K562 (cell line): Measurements from ENCODE around the gene WNT2. TPM values are rescaled to one million over a fixed set of nuclear protein-coding genes. Genes with fewer than 3 reads are reported as not detected.

Source experiments
- ATAC-seq: fragments of 200-7000 bp; cut with Tn5 transposase; 3 replicates; pipeline ENCODE4 v1.9.1; 2020; ENCODE audit warnings: moderate library complexity
- BruUV-seq: library from RNA; stranded (reverse); fragments of 400-500 nt; replicated peaks from 2 replicates; lab custom pipeline; 2021; lab: Mats Ljungman, UMichigan
- CTCF ChIA-PET: fragments of 300-600 bp; formaldehyde crosslinking; extraction: SDS; loops from one replicate; lab custom pipeline; 2021; ENCODE audit warnings: low intra/inter-chr PET ratio; lab: Yijun Ruan, JAX
- POLR2A ChIA-PET: fragments of 300-600, 350-650 bp; sonication (Branson Sonifier 250); formaldehyde crosslinking; extraction: SDS; loops from one replicate; lab custom pipeline; 2021; ENCODE audit warnings: antibody characterized with exemption, inconsistent platforms; lab: Yijun Ruan, JAX
- DNase-seq, 4 experiments: peaks; one replicate each; pipeline versions ENCODE4 v3.0.0 to v3.0.0-alpha.2; 2011 to 2018; ENCODE audit warnings: low spot score in 3 of 4, mixed read lengths in 3 of 4; ENCODE audit errors: extremely low read depth in 1 of 4
- FAIRE-seq: peaks from 2 replicates; lab custom pipeline; 2011; peaks lifted over from hg19 to GRCh38; lab: Jason Lieb, UNC
- H2AFZ ChIP-seq: 2 replicates; pipeline ENCODE4 v1.6.0; 2011; ENCODE audit warnings: low read depth, low read length, control low read depth, inconsistent platforms
- H3K27ac ChIP-seq: fragments of 200-600 bp; 3 replicates; pipeline ENCODE4 v1.8.0; 2011; ENCODE audit warnings: low read depth, mild to moderate bottlenecking, control low read depth, inconsistent platforms, low read length, moderate library complexity, mixed read lengths; ENCODE audit errors: extremely low read depth
- H3K27me3 ChIP-seq, 2 experiments: fragments of 300-600 bp in 1 of 2; 2 replicates in 1 of 2; 3 replicates in 1 of 2; pipeline versions ENCODE4 v1.6.0 to v1.8.0; 2011; ENCODE audit warnings: inconsistent platforms in 2 of 2, low read length in 2 of 2, mild to moderate bottlenecking in 1 of 2, mixed read lengths in 1 of 2, moderate library complexity in 1 of 2; ENCODE audit not compliant: control insufficient read depth in 2 of 2, insufficient read depth in 2 of 2
- H3K36me3 ChIP-seq: fragments of 300-600 bp; 3 replicates; pipeline ENCODE4 v1.8.0; 2011; ENCODE audit warnings: mild to moderate bottlenecking, low read length, inconsistent platforms; ENCODE audit not compliant: control insufficient read depth, insufficient read depth
- H3K4me1 ChIP-seq, 2 experiments: fragments of 200-600 bp in 1 of 2; replicated peaks in 1 of 2; 2 replicates in 1 of 2; 3 replicates in 1 of 2; pipeline versions ENCODE4 v1.5.1 to v1.8.0; 2011; ENCODE audit warnings: inconsistent platforms in 2 of 2, low read length in 2 of 2, mild to moderate bottlenecking in 1 of 2, mixed read lengths in 1 of 2, moderate library complexity in 1 of 2; ENCODE audit not compliant: control insufficient read depth in 2 of 2, insufficient read depth in 2 of 2
- H3K4me2 ChIP-seq: 2 replicates; pipeline ENCODE4 v1.6.1; 2011; ENCODE audit warnings: low read length, control low read depth, inconsistent platforms, mixed read lengths; ENCODE audit not compliant: insufficient read depth
- H3K4me3 ChIP-seq: fragments of 200-600 bp; sonication (generic), shearing (Covaris generic); 2 replicates; pipeline ENCODE4 v1.5.1; 2016; ENCODE audit warnings: control low read depth, inconsistent platforms
- H3K79me2 ChIP-seq: fragments of 200-600 bp; 3 replicates; pipeline ENCODE4 v1.8.0; 2011; ENCODE audit warnings: low read length, inconsistent platforms; ENCODE audit not compliant: control insufficient read depth, insufficient read depth
- H3K9ac ChIP-seq, 2 experiments: 2 replicates each; pipeline versions ENCODE4 v1.6.0 to v1.6.1; 2011; ENCODE audit warnings: low read depth in 2 of 2, low read length in 2 of 2, control low read depth in 1 of 2, inconsistent platforms in 1 of 2, mild to moderate bottlenecking in 1 of 2, mixed read lengths in 1 of 2; ENCODE audit not compliant: insufficient read depth in 1 of 2
- H3K9me1 ChIP-seq: one replicate; pipeline ENCODE4 v1.6.0; 2011; ENCODE audit warnings: inconsistent platforms, mild to moderate bottlenecking, low read length, moderate library complexity; ENCODE audit not compliant: control insufficient read depth, insufficient read depth
- H3K9me3 ChIP-seq: replicated peaks from 2 replicates; pipeline ENCODE4 v1.5.1; 2011; ENCODE audit warnings: low read depth, low read length, inconsistent platforms; ENCODE audit not compliant: control insufficient read depth, insufficient read depth
- H4K20me1 ChIP-seq: replicated peaks from 2 replicates; pipeline ENCODE4 v1.6.1; 2011; ENCODE audit warnings: low read length, inconsistent platforms, mixed read lengths; ENCODE audit not compliant: control insufficient read depth, insufficient read depth
- FOXK1 ChIP-seq: sonication (generic); formaldehyde crosslinking; IDR thresholded peaks from 2 replicates; pipeline ENCODE4 v1.8.0; 2022; ENCODE audit warnings: missing genetic modification reagents, mild to moderate bottlenecking, borderline replicate concordance
- HDAC1 ChIP-seq, 2 experiments: fragments of 450-650 bp; IDR thresholded peaks; 2 replicates each; pipeline ENCODE4 v1.6.1; 2016 to 2017; ENCODE audit warnings: inconsistent platforms in 1 of 2, mild to moderate bottlenecking in 1 of 2, moderate library complexity in 1 of 2
- ZNF121 ChIP-seq: sonication (generic); formaldehyde crosslinking; conservative IDR thresholded peaks from 2 replicates; pipeline ENCODE4 v1.8.0; 2022; ENCODE audit warnings: missing genetic modification reagents
- ZNF76 ChIP-seq: fragments of 250-450 bp; sonication (Bioruptor Pico); IDR thresholded peaks from 2 replicates; pipeline ENCODE4 v1.4.0; 2020; ENCODE audit warnings: mild to moderate bottlenecking, moderate library complexity, borderline replicate concordance
- WGBS: fragments of 100-300 bp; shearing (Covaris generic); methylation state at CpG from one replicate; pipeline ENCODE4 v1.1.6; 2016; ENCODE audit warnings: low coverage, mixed read lengths; ENCODE audit not compliant: insufficient coverage; ENCODE audit errors: missing lambda C conversion rate; 5-methylcytosine and 5-hydroxymethylcytosine counted together
- in situ Hi-C: fragments of 300-500 bp; cut with MboI; formaldehyde crosslinking; loops from 4 replicates; pipeline ENCODE4 v1.15.0; 2018; ENCODE audit warnings: inconsistent platforms, mixed read lengths
- intact Hi-C: fragments of 100-400 bp; cut with micrococcal nuclease; formaldehyde crosslinking; loops from 2 replicates; pipeline ENCODE4 v1.14.2; 2022
- polyA plus RNA-seq, 8 experiments: library from polyadenylated mRNA; depleted of rRNA in 4 of 8; stranded (reverse) in 5 of 8; unstranded in 3 of 8; fragments of >200 nt; fragmentation: Nextera tagmentation in 2 of 8; fragmentation: Illumina TruSeq in 1 of 8; extraction: Ambion mirVana in 2 of 8; extraction: Trizol in 1 of 8; gene quantifications; 2 replicates each; pipeline versions ENCODE4 v1.2.1 to v1.2.3, GENCODE V29; 2011 to 2014; ENCODE audit warnings: inconsistent platforms in 1 of 8, missing spikeins in 1 of 8
- total RNA-seq, 7 experiments: library from RNA; depleted of rRNA in 6 of 7; stranded (reverse); fragments of >200 nt in 6 of 7; fragmentation: Illumina TruSeq in 2 of 7; extraction: Trizol in 2 of 7; gene quantifications; 2 replicates each; pipeline versions ENCODE4 v1.2.1 to v1.2.3, GENCODE V29; 2011 to 2021; ENCODE audit warnings: low replicate concordance in 1 of 7
- TF ChIP-seq, protein P1 (sequence below): sonication (generic); formaldehyde crosslinking; IDR thresholded peaks from 2 replicates; pipeline ENCODE4 v1.4.0; 2020; ENCODE audit warnings: mild to moderate bottlenecking, missing genetic modification reagents

The WNT2 gene
- total and polyA plus RNA-seq, 9 of the 15 experiments (the other 6 are each of a cell fraction or from before 2014, with no cell fraction given): 0.04 TPM; not detected in 8

DNA sequence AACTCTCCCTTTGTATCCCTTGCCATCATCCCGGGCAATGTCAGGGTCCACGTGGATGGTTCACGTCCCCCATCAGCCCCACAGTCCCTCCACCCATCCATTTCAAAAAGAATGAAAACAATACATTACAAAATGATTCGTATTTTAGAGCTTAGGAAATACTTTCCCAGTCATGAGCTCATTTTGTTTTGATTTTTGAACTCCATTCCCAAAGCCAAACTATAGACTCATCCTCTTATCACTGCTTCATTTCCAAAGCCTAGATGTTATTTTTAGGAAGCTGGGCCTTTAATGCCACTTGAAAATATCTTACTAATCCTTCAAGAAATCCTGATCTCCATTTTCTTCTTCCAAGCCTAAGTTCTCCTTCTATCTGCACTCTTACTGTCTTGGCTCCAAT lies 72.1 kb downstream of the WNT2 start:
- in situ Hi-C loops (no loop called here), intact Hi-C loops (no loop called here)
- no TSS peak for BruUV-seq
- TF ChIP-seq FOXK1 (CRISPR knock-in tag): no peak
- no peak for TF ChIP-seq ZNF76 (CRISPR knock-in tag)
- no peaks in the 10 kb centered on the region for H3K9me1 ChIP-seq
- H4K20me1 ChIP-seq: no peaks in the 10 kb centered on the region
- no peak overlapping the region for H3K27ac ChIP-seq
- H3K4me1 ChIP-seq: no peaks in the 10 kb centered on the region
- DNase-seq (no peak), ATAC-seq (no peak), FAIRE-seq (no peak)
- H3K9me3 ChIP-seq: no peaks in the 10 kb centered on the region; the same call in 1 of the 2 replicates
- no peaks in the 10 kb centered on the region for H3K79me2 ChIP-seq
- peaks cover 15 to 31% of the 10 kb centered on the region in 2 experiments for H3K27me3 ChIP-seq
- H3K4me2 ChIP-seq: no peak overlapping the region
- WGBS: 0% methylated on average over 4 of the region's 4 CpGs
- no peak overlapping the region for H3K9ac ChIP-seq
- CTCF ChIA-PET: no interaction called here
- H3K4me3 ChIP-seq: no peak overlapping the region
- POLR2A ChIA-PET: interaction anchor here (1.1 kb wide), 1 partner anchor 25 kb away, joined by 3 read pairs; no protein-coding TSS in a partner anchor
- H3K36me3 ChIP-seq: no peaks in the 10 kb centered on the region
- H2AFZ ChIP-seq: no peak overlapping the region

DNA sequence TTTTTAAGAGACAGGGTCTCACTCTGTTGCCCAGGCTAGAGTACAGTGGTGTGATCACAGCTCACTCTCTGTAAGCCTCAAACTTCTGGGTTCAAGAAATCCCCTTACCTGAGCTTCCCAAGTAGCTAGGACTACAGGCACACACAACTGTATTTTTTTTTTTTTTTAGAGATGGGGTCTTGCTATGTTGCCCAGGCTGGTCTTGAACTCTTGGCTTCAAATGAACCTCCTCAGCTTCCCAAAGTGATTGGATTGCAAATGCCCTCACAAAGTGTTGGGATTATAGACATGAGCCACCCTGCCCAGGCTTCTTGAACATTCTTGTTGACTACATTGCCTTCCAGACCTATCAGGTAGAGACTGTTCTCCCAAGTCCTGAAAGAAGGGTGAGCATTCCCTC lies 72.6 kb downstream of the WNT2 start:
- H3K4me3 ChIP-seq: no peak overlapping the region
- POLR2A ChIA-PET: interaction anchor here (0.5 kb wide), 1 partner anchor 12 kb away, joined by 3 read pairs; no protein-coding TSS in a partner anchor
- H3K4me1 ChIP-seq: no peaks in the 10 kb centered on the region
- DNase-seq (no peak), ATAC-seq (no peak), FAIRE-seq (no peak)
- H3K9me3 ChIP-seq: no peaks in the 10 kb centered on the region; the same call in 1 of the 2 replicates
- H3K4me2 ChIP-seq: no peak overlapping the region
- CTCF ChIA-PET: no interaction called here
- no peaks in the 10 kb centered on the region for H4K20me1 ChIP-seq
- no peak overlapping the region for H2AFZ ChIP-seq
- H3K79me2 ChIP-seq: no peaks in the 10 kb centered on the region
- peaks cover 13 to 25% of the 10 kb centered on the region in 2 experiments; a peak in 4 of 5 replicates for H3K27me3 ChIP-seq
- in situ Hi-C loops: no loop called here
- H3K36me3 ChIP-seq: no peaks in the 10 kb centered on the region
- H3K27ac ChIP-seq: no peak overlapping the region
- intact Hi-C loops: no loop called here
- no peak overlapping the region for H3K9ac ChIP-seq
- TF ChIP-seq, protein P1, sequence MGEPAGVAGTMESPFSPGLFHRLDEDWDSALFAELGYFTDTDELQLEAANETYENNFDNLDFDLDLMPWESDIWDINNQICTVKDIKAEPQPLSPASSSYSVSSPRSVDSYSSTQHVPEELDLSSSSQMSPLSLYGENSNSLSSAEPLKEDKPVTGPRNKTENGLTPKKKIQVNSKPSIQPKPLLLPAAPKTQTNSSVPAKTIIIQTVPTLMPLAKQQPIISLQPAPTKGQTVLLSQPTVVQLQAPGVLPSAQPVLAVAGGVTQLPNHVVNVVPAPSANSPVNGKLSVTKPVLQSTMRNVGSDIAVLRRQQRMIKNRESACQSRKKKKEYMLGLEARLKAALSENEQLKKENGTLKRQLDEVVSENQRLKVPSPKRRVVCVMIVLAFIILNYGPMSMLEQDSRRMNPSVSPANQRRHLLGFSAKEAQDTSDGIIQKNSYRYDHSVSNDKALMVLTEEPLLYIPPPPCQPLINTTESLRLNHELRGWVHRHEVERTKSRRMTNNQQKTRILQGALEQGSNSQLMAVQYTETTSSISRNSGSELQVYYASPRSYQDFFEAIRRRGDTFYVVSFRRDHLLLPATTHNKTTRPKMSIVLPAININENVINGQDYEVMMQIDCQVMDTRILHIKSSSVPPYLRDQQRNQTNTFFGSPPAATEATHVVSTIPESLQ (CRISPR knock-in tag): no peak
- no peak for TF ChIP-seq HDAC1 (IDR thresholded peaks at IDR 0.05)
- peak; percentile 67 for TF ChIP-seq ZNF121 (CRISPR knock-in tag)
- BruUV-seq: no TSS peak
- H3K9me1 ChIP-seq: no peaks in the 10 kb centered on the region
